Suppressor macrophage treated with lipopolysaccharide for 1 hour (primary cell): ENCODE results near the gene ZNF747.
"Not testable (repeated sequence)": the region's sequence is repeated elsewhere in the genome, so short reads cannot be mapped to it uniquely, and the experiment has no call there.

Experiments used
- DNase-seq, 3 donors: peaks; one replicate each; pipeline ENCODE4 v3.0.0-alpha.2; 2020 to 2022

ZNF747 gene

GRCh38 chr16:30557957-30558788 lies 23.5 kb upstream of the ZNF747 start, which contains the start of gene ZNF764:
Gene ZNF764, minus strand, starts transcription at chr16:30558374. Its CDS starts 192 bp downstream, at chr16:30558182.
- peak; percentile 99 to 100 (median 100) for DNase-seq

- no peak for DNase-seq
Measured at GRCh38 chr16:30557707-30557956, 23.0 kb upstream of the ZNF747 start.

- DNase-seq = no peak
Measured at GRCh38 chr16:30556125-30556473, 21.4 kb upstream of the ZNF747 start.

- no peak for DNase-seq
Measured at GRCh38 chr16:30555315-30556124, 20.9 kb upstream of the ZNF747 start.

GRCh38 chr16:30554557-30555314 lies 20.1 kb upstream of the ZNF747 start:
- no peak for DNase-seq

- peak; percentile 38 to 39 (median 38) for DNase-seq
Measured at GRCh38 chr16:30553393-30553899, 18.8 kb upstream of the ZNF747 start.

- DNase-seq = no peak
Measured at GRCh38 chr16:30552956-30553355, 18.3 kb upstream of the ZNF747 start.

GRCh38 chr16:30551781-30552180 lies 17.1 kb upstream of the ZNF747 start:
- no peak for DNase-seq

- no peak for DNase-seq
Measured at GRCh38 chr16:30548416-30549253, 14.0 kb upstream of the ZNF747 start.

- peak; percentile 55 to 66 (median 55) for DNase-seq
Measured at GRCh38 chr16:30546115-30546514, 11.5 kb upstream of the ZNF747 start.

GRCh38 chr16:30543067-30543466 lies 8.4 kb upstream of the ZNF747 start:
- DNase-seq = no peak

- DNase-seq = peak; percentile 40 to 51 (median 46)
Measured at GRCh38 chr16:30541502-30542329, 7.1 kb upstream of the ZNF747 start.

GRCh38 chr16:30540916-30541464 lies 6.3 kb upstream of the ZNF747 start:
- not testable (repeated sequence) for DNase-seq

- not testable (repeated sequence) for DNase-seq
Measured at GRCh38 chr16:30539986-30540526, 5.4 kb upstream of the ZNF747 start.

GRCh38 chr16:30539000-30539964 lies 4.6 kb upstream of the ZNF747 start:
- DNase-seq = no peak

GRCh38 chr16:30536391-30537024 lies 1.9 kb upstream of the ZNF747 start:
- DNase-seq = peak; percentile 55 to 75 (median 70)

GRCh38 chr16:30535777-30536190 lies 1.1 kb upstream of the ZNF747 start:
- peak; percentile 68 to 81 (median 71) for DNase-seq

GRCh38 chr16:30535106-30535776 lies 583 bp upstream of the ZNF747 start:
- peak in 2 of 3 donors; percentile 24 to 31 for DNase-seq
